Endothelial cell of umbilical vein (primary cell): ENCODE results near the gene VASH2. TPM values are rescaled to one million over a fixed set of nuclear protein-coding genes. Genes with fewer than 3 reads are reported as not detected.

Experiments
- BruUV-seq: library from RNA; stranded (reverse); fragments of 400-500 nt; replicated peaks from 2 replicates; lab custom pipeline; 2021; lab: Mats Ljungman, UMichigan
- CTCF ChIA-PET: fragments of 300-600, 350-600 bp; sonication (Branson Sonifier 250); formaldehyde crosslinking; loops from one replicate; lab custom pipeline; 2021; ENCODE audit warnings: antibody characterized with exemption, inconsistent platforms; lab: Charles Lee
- POLR2A ChIA-PET: fragments of 300-600, 350-600 bp; sonication (Branson Sonifier 250); formaldehyde crosslinking; loops from one replicate; lab custom pipeline; 2021; ENCODE audit warnings: antibody characterized with exemption, inconsistent platforms; lab: Charles Lee
- DNase-seq: peaks from one replicate; pipeline ENCODE4 v3.0.0-alpha.2; 2011; ENCODE audit warnings: low read depth, low spot score
- FAIRE-seq: peaks from 2 replicates; lab custom pipeline; 2011; peaks lifted over from hg19 to GRCh38; lab: Jason Lieb, UNC
- H2AFZ ChIP-seq: 2 replicates; pipeline ENCODE4 v1.6.0; 2012; ENCODE audit warnings: low read depth, low read length, control low read depth, inconsistent platforms
- H3K27ac ChIP-seq: 2 replicates; pipeline ENCODE4 v1.5.1; 2011; ENCODE audit warnings: low read depth, mild to moderate bottlenecking, control low read depth, low read length, moderate library complexity; ENCODE audit not compliant: insufficient read depth
- H3K27me3 ChIP-seq, 2 experiments: 2 replicates each; pipeline versions ENCODE4 v1.6.0 to v1.6.1; 2011; ENCODE audit warnings: low read length in 2 of 2, mixed read lengths in 1 of 2; ENCODE audit not compliant: control insufficient read depth in 2 of 2, insufficient read depth in 2 of 2
- H3K36me3 ChIP-seq, 2 experiments: 2 replicates in 1 of 2; 3 replicates in 1 of 2; pipeline ENCODE4 v1.5.1; 2011; ENCODE audit warnings: low read length in 2 of 2, mild to moderate bottlenecking in 1 of 2, moderate library complexity in 1 of 2; ENCODE audit not compliant: control insufficient read depth in 2 of 2, insufficient read depth in 2 of 2; ENCODE audit errors: extremely low read depth in 1 of 2
- H3K4me1 ChIP-seq: 3 replicates; pipeline ENCODE4 v1.5.1; 2011; ENCODE audit warnings: mild to moderate bottlenecking, low read length; ENCODE audit not compliant: control insufficient read depth, insufficient read depth; ENCODE audit errors: extremely low read depth
- H3K4me2 ChIP-seq: 2 replicates; pipeline ENCODE4 v1.6.1; 2011; ENCODE audit warnings: low read length, control low read depth, mixed read lengths; ENCODE audit not compliant: insufficient read depth
- H3K4me3 ChIP-seq, 3 experiments: fragments of 200-600 bp in 1 of 3; sonication (generic), shearing (Covaris generic) in 1 of 3; replicated peaks in 1 of 3; 2 replicates each; pipeline ENCODE4 v1.5.1; 2011 to 2016; ENCODE audit warnings: control low read depth in 3 of 3, low read length in 3 of 3, mild to moderate bottlenecking in 2 of 3, inconsistent platforms in 1 of 3, low read depth in 1 of 3, moderate library complexity in 1 of 3; ENCODE audit not compliant: insufficient read depth in 1 of 3
- H3K79me2 ChIP-seq: 2 replicates; pipeline ENCODE4 v1.6.0; 2012; ENCODE audit warnings: low read length, inconsistent platforms; ENCODE audit not compliant: control insufficient read depth, insufficient read depth
- H3K9ac ChIP-seq: replicated peaks from 2 replicates; pipeline ENCODE3; 2011; ENCODE audit warnings: low read length, control low read depth; ENCODE audit not compliant: insufficient read depth; ENCODE audit errors: extremely low read depth
- H3K9me1 ChIP-seq: replicated peaks from 3 replicates; pipeline ENCODE4 v1.6.0; 2011; ENCODE audit warnings: mild to moderate bottlenecking, low read length; ENCODE audit not compliant: control insufficient read depth, insufficient read depth; ENCODE audit errors: extremely low read depth
- H3K9me3 ChIP-seq: replicated peaks from 2 replicates; pipeline ENCODE4 v1.5.1; 2012; ENCODE audit warnings: low read length, inconsistent platforms; ENCODE audit not compliant: control insufficient read depth, insufficient read depth
- H4K20me1 ChIP-seq: replicated peaks from 2 replicates; pipeline ENCODE3; 2011; ENCODE audit warnings: mild to moderate bottlenecking, low read length; ENCODE audit not compliant: control insufficient read depth, insufficient read depth; ENCODE audit errors: extremely low read depth
- EZH2 ChIP-seq: IDR thresholded peaks from 2 replicates; pipeline ENCODE4 v1.6.1; 2012; ENCODE audit warnings: borderline replicate concordance, low read depth, mild to moderate bottlenecking, moderate library complexity, low read length, inconsistent platforms; ENCODE audit not compliant: severe bottlenecking
- FOS ChIP-seq: IDR thresholded peaks from 2 replicates; pipeline ENCODE4 v1.6.1; 2011; ENCODE audit warnings: mild to moderate bottlenecking, low read length, moderate library complexity, borderline replicate concordance; ENCODE audit not compliant: insufficient read depth
- JUN ChIP-seq: IDR thresholded peaks from 2 replicates; pipeline ENCODE4 v1.6.1; 2011; ENCODE audit warnings: borderline replicate concordance, low read depth; ENCODE audit not compliant: insufficient read length, insufficient read depth
- MYC ChIP-seq: IDR thresholded peaks from one replicate; pipeline ENCODE4 v1.6.1; 2011; ENCODE audit warnings: mild to moderate bottlenecking, low read depth, low read length
- POLR2AphosphoS5 ChIP-seq: IDR thresholded peaks from 2 replicates; pipeline ENCODE4 v1.6.1; 2012; ENCODE audit warnings: low read depth, mild to moderate bottlenecking, control low read depth, low read length, moderate library complexity; ENCODE audit not compliant: insufficient read depth
- dilution Hi-C: fragments of 300-500 bp; cut with MboI; formaldehyde crosslinking; loops from one replicate; pipeline ENCODE4 v1.15.0; 2019; ENCODE audit warnings: low sequenced_read_pairs; ENCODE audit not compliant: extremely low pct_ligation_motif_present
- intact Hi-C: fragments of 100-400 bp; cut with micrococcal nuclease; formaldehyde crosslinking; loops from one replicate; pipeline ENCODE4 v1.10.0; 2022
- polyA plus RNA-seq, 4 experiments: library from polyadenylated mRNA; depleted of rRNA in 3 of 4; stranded (reverse) in 3 of 4; unstranded in 1 of 4; fragments of >200 nt; gene quantifications; 2 replicates each; pipeline versions ENCODE4 v1.2.1 to v1.2.3, GENCODE V29; 2011 to 2012; ENCODE audit warnings: missing spikeins in 1 of 4
- total RNA-seq: library from RNA; stranded (reverse); gene quantifications from 2 replicates; pipeline ENCODE4 v1.2.3, GENCODE V29; 2021
- TF ChIP-seq, protein P1 (sequence below): IDR thresholded peaks from 2 replicates; pipeline ENCODE4 v1.6.1; 2011; ENCODE audit not compliant: insufficient read depth, insufficient read length

The VASH2 gene
- total and polyA plus RNA-seq, 2 donors (not counting 3 experiments of a cell fraction or from before 2014, with no cell fraction given), result 0.70 to 2.9 TPM

GRCh38 chr1:212954514-212954913 is 4.2 kb downstream of the VASH2 start:
- Histone ChIP-seq H3K4me2 (no peak overlapping the region), H3K27ac (no peak overlapping the region), H3K36me3 (no peaks in the 10 kb centered on the region), H3K9me1 (no peaks in the 10 kb centered on the region), H3K27me3 (peaks cover 12% of the 10 kb centered on the region in 2 experiments), H2AFZ (no peak overlapping the region), H3K9ac (no peak overlapping the region), H3K4me3 (no peak overlapping the region), H3K4me1 (peaks cover 9% of the 10 kb centered on the region), H3K9me3 (no peaks in the 10 kb centered on the region), H3K79me2 (no peaks in the 10 kb centered on the region), H4K20me1 (no peaks in the 10 kb centered on the region)
- dilution Hi-C loops, result no loop called here
- no peak for TF ChIP-seq MYC
- no peak for TF ChIP-seq FOS
- TF ChIP-seq JUN, result no peak
- no peak for TF ChIP-seq EZH2
- TF ChIP-seq, protein P1, sequence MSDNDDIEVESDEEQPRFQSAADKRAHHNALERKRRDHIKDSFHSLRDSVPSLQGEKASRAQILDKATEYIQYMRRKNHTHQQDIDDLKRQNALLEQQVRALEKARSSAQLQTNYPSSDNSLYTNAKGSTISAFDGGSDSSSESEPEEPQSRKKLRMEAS, result no peak
- FAIRE-seq (no peak), DNase-seq (no peak)
- ChIA-PET POLR2A (no interaction called here), CTCF (interaction anchor here (0.6 to 1.3 kb wide), 3 partner anchors 11 to 74 kb away, joined by 3 to 4 read pairs (median 3); no protein-coding TSS in a partner anchor)
- intact Hi-C loops, result no loop called here
- BruUV-seq, result no TSS peak

GRCh38 chr1:212955098-212955497 is 4.8 kb downstream of the VASH2 start:
- CTCF ChIA-PET, result interaction anchor here (1.3 kb wide), 1 partner anchor 10 kb away, joined by 3 read pairs; no protein-coding TSS in a partner anchor
- no TSS peak for BruUV-seq
- TF ChIP-seq JUN, result no peak
- TF ChIP-seq FOS, result no peak
- TF ChIP-seq MYC, result no peak
- no peak for TF ChIP-seq POLR2AphosphoS5
- Histone ChIP-seq H3K9ac (no peak overlapping the region), H4K20me1 (no peaks in the 10 kb centered on the region), H3K27me3 (peaks cover 9 to 12% of the 10 kb centered on the region in 2 experiments), H3K79me2 (no peaks in the 10 kb centered on the region), H2AFZ (no peak overlapping the region), H3K4me2 (no peak overlapping the region), H3K9me3 (no peaks in the 10 kb centered on the region), H3K27ac (no peak overlapping the region), H3K4me1 (peaks cover 7% of the 10 kb centered on the region), H3K9me1 (no peaks in the 10 kb centered on the region), H3K4me3 (no peak overlapping the region), H3K36me3 (no peaks in the 10 kb centered on the region)
- no peak for FAIRE-seq
- intact Hi-C loops (no loop called here), dilution Hi-C loops (no loop called here)
- POLR2A ChIA-PET, result no interaction called here
- no peak for DNase-seq
